HepG2 (cell line): ENCODE results near the gene HMGN4. TPM values are rescaled to one million over a fixed set of nuclear protein-coding genes. Genes with fewer than 3 reads are reported as not detected.

ENCODE experiments used
- ARNT ChIP-seq: fragments of 450-650 bp; IDR thresholded peaks from 2 replicates; pipeline ENCODE4 v1.6.1; 2017
- HES4 ChIP-seq: sonication (generic); formaldehyde crosslinking; IDR thresholded peaks from 2 replicates; pipeline ENCODE4 v1.9.0; 2021; ENCODE audit warnings: mild to moderate bottlenecking, missing genetic modification reagents, borderline replicate concordance
- HHEX ChIP-seq: IDR thresholded peaks from 2 replicates; pipeline ENCODE4 v1.6.1; 2016; ENCODE audit warnings: control low read depth
- KAT2B ChIP-seq: fragments of 150-350 bp; IDR thresholded peaks from 2 replicates; pipeline ENCODE4 v1.6.1; 2014; ENCODE audit warnings: low read depth, low read length, borderline replicate concordance
- NR2F6 ChIP-seq, 2 experiments: IDR thresholded peaks; 2 replicates each; pipeline ENCODE4 v1.6.1; 2016; ENCODE audit warnings: antibody characterized with exemption in 1 of 2, mild to moderate bottlenecking in 1 of 2
- RXRB ChIP-seq: IDR thresholded peaks from 2 replicates; pipeline ENCODE4 v1.6.1; 2016; ENCODE audit warnings: borderline replicate concordance, missing genetic modification reagents, missing compliant biosample characterization
- SALL2 ChIP-seq: sonication (generic); formaldehyde crosslinking; IDR thresholded peaks from 2 replicates; pipeline ENCODE4 v1.8.1; 2023; ENCODE audit warnings: mild to moderate bottlenecking, missing genetic modification reagents, inconsistent platforms
- SAP130 ChIP-seq: IDR thresholded peaks from 2 replicates; pipeline ENCODE4 v1.6.1; 2016; ENCODE audit warnings: low read depth
- SCMH1 ChIP-seq: sonication (generic); formaldehyde crosslinking; IDR thresholded peaks from 2 replicates; pipeline ENCODE4 v1.9.0; 2021; ENCODE audit warnings: missing genetic modification reagents, mild to moderate bottlenecking, borderline replicate concordance
- SNAI1 ChIP-seq: sonication (generic); formaldehyde crosslinking; IDR thresholded peaks from 2 replicates; pipeline ENCODE4 v1.5.0; 2020; ENCODE audit warnings: mild to moderate bottlenecking, missing genetic modification reagents, borderline replicate concordance
- SP140L ChIP-seq: sonication (generic); formaldehyde crosslinking; IDR thresholded peaks from 2 replicates; pipeline ENCODE4 v1.4.0; 2020; ENCODE audit warnings: missing genetic modification reagents, borderline replicate concordance
- TAF15 ChIP-seq: fragments of 200-400 bp; formaldehyde crosslinking; IDR thresholded peaks from one replicate; pipeline ENCODE4 v1.6.1; 2018; ENCODE audit warnings: mild to moderate bottlenecking, low read depth, low read length; ENCODE audit not compliant: poor library complexity, severe bottlenecking
- TCF7L2 ChIP-seq: IDR thresholded peaks from 2 replicates; pipeline ENCODE4 v1.6.1; 2011; ENCODE audit warnings: mild to moderate bottlenecking, low read depth, low read length, moderate library complexity
- TSC22D2 ChIP-seq: sonication (generic); formaldehyde crosslinking; IDR thresholded peaks from 2 replicates; pipeline ENCODE4 v1.5.1; 2020; ENCODE audit warnings: missing genetic modification reagents, mild to moderate bottlenecking, borderline replicate concordance
- ZBTB7B ChIP-seq: sonication (generic); formaldehyde crosslinking; IDR thresholded peaks from 2 replicates; pipeline ENCODE4 v1.4.0; 2020; ENCODE audit warnings: missing genetic modification reagents
- ZFAT ChIP-seq: sonication (generic); formaldehyde crosslinking; conservative IDR thresholded peaks from 2 replicates; pipeline ENCODE4 v1.8.1; 2023; ENCODE audit warnings: missing genetic modification reagents, inconsistent platforms
- ZNF10 ChIP-seq: sonication (generic); formaldehyde crosslinking; IDR thresholded peaks from 2 replicates; pipeline ENCODE4 v1.4.0; 2020; ENCODE audit warnings: mild to moderate bottlenecking, low read depth, missing genetic modification reagents, borderline replicate concordance
- ZNF121 ChIP-seq: sonication (generic); formaldehyde crosslinking; IDR thresholded peaks from 2 replicates; pipeline ENCODE4 v1.5.0; 2020; ENCODE audit warnings: mild to moderate bottlenecking, missing genetic modification reagents
- ZNF143 ChIP-seq: sonication (generic); formaldehyde crosslinking; IDR thresholded peaks from 2 replicates; pipeline ENCODE4 v1.4.0; 2020; ENCODE audit warnings: missing genetic modification reagents
- ZSCAN30 ChIP-seq: sonication (generic); formaldehyde crosslinking; IDR thresholded peaks from 2 replicates; pipeline ENCODE4 v1.5.0; 2020; ENCODE audit warnings: mild to moderate bottlenecking, missing genetic modification reagents
- polyA plus RNA-seq, 8 experiments: library from polyadenylated mRNA; depleted of rRNA in 3 of 8; stranded (reverse) in 7 of 8; unstranded in 1 of 8; fragments of >200 nt; fragmentation: Illumina TruSeq in 4 of 8; extraction: Trizol in 4 of 8; gene quantifications; 2 replicates each; pipeline versions ENCODE4 v1.2.1 to v1.2.3, GENCODE V29; 2011 to 2016; ENCODE audit warnings: low read depth in 4 of 8, missing spikeins in 1 of 8, mixed read lengths in 1 of 8; ENCODE audit not compliant: insufficient read depth in 1 of 8
- total RNA-seq, 5 experiments: library from RNA; depleted of rRNA; stranded (reverse); fragments of >200 nt; fragmentation: Illumina TruSeq; extraction: Trizol; gene quantifications; 2 replicates each; pipeline ENCODE4 v1.2.3, GENCODE V29; 2016; ENCODE audit warnings: low read depth in 1 of 5
- TF ChIP-seq, protein P1 (sequence below): sonication (generic); formaldehyde crosslinking; IDR thresholded peaks from 2 replicates; pipeline ENCODE4 v1.4.0; 2020; ENCODE audit warnings: missing genetic modification reagents
- TF ChIP-seq, protein P2 (sequence below): sonication (generic); formaldehyde crosslinking; IDR thresholded peaks from 2 replicates; pipeline ENCODE4 v1.9.0; 2021; ENCODE audit warnings: missing genetic modification reagents, mild to moderate bottlenecking, borderline replicate concordance
- TF ChIP-seq, protein P3 (sequence below): sonication (generic); formaldehyde crosslinking; IDR thresholded peaks from 2 replicates; pipeline ENCODE4 v1.5.0; 2020; ENCODE audit warnings: mild to moderate bottlenecking, missing genetic modification reagents, borderline replicate concordance

Gene HMGN4
- total and polyA plus RNA-seq, 2 of the 13 experiments (the other 11 are each of a cell fraction or from before 2014, with no cell fraction given), result 39.9 to 52.1 TPM

DNA sequence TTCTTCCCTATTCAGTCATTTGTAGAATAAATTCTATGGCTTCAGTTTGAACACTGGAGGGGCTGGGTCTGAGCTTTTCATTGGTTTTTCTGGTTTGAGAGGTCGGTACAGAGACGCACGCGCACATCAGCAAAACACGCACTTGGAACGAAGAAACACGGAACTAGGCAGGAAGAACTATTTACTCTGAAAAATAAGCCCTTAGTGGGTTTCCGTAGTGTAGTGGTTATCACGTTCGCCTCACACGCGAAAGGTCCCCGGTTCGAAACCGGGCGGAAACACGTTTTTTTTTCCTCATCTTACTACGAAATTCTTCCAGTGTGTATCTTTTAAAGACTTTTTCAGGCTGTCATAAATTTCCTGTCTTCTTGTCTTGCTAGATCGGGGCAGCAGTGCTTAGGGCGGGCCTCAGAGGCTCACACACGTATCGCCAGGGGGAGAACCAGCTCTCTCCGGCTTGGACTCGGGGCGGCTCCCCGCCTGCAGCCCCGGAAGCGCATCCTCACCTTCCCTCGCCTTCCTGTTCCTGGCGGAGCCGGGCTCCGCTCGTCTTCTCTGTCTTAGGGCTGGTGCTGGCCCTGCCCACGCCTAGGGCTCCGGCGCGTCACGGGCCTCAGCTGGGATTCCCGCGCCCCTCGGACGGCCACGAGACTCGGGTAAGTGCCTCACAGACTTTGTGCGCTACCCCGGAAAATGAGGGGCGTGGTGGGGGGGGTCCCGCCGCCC, at the start of gene HMGN4 (continued):
- TF ChIP-seq, protein P1, sequence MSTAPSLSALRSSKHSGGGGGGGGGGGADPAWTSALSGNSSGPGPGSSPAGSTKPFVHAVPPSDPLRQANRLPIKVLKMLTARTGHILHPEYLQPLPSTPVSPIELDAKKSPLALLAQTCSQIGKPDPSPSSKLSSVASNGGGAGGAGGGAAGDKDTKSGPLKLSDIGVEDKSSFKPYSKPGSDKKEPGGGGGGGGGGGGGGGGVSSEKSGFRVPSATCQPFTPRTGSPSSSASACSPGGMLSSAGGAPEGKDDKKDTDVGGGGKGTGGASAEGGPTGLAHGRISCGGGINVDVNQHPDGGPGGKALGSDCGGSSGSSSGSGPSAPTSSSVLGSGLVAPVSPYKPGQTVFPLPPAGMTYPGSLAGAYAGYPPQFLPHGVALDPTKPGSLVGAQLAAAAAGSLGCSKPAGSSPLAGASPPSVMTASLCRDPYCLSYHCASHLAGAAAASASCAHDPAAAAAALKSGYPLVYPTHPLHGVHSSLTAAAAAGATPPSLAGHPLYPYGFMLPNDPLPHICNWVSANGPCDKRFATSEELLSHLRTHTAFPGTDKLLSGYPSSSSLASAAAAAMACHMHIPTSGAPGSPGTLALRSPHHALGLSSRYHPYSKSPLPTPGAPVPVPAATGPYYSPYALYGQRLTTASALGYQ (CRISPR knock-in tag), result peak; percentile 71
- TF ChIP-seq, protein P2, sequence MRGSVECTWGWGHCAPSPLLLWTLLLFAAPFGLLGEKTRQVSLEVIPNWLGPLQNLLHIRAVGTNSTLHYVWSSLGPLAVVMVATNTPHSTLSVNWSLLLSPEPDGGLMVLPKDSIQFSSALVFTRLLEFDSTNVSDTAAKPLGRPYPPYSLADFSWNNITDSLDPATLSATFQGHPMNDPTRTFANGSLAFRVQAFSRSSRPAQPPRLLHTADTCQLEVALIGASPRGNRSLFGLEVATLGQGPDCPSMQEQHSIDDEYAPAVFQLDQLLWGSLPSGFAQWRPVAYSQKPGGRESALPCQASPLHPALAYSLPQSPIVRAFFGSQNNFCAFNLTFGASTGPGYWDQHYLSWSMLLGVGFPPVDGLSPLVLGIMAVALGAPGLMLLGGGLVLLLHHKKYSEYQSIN (CRISPR knock-in tag), result no peak
- TF ChIP-seq SCMH1 (CRISPR knock-in tag), result no peak
- peak; percentile 65 for TF ChIP-seq TAF15
- no peak for TF ChIP-seq KAT2B
- TF ChIP-seq SAP130 (CRISPR knock-in tag), result peak; percentile 63
- peak; percentile 61; the same call in 1 of the 2 replicates for TF ChIP-seq SALL2
- TF ChIP-seq ZFAT (CRISPR knock-in tag), result no peak
- no peak; the same call in 1 of the 2 replicates for TF ChIP-seq NR2F6 (IDR thresholded peaks at IDR 0.05)
- TF ChIP-seq NR2F6 (CRISPR knock-in tag; IDR thresholded peaks at IDR 0.05), result 0 out of 2 replicates have a peak, but pooled peaks have one; percentile 17
- TF ChIP-seq ZNF143 (CRISPR knock-in tag), result 0 out of 2 replicates have a peak, but pooled peaks have one; percentile 26
- TF ChIP-seq ZNF121 (CRISPR knock-in tag), result 0 out of 2 replicates have a peak, but pooled peaks have one; percentile 4
- no peak; the same call in 1 of the 2 replicates for TF ChIP-seq HES4 (CRISPR knock-in tag)
- no peak; the same call in 1 of the 2 replicates for TF ChIP-seq ZSCAN30
- TF ChIP-seq SNAI1 (CRISPR knock-in tag), result peak; percentile 62; the same call in 1 of the 2 replicates
- no peak for TF ChIP-seq TCF7L2
- peak; percentile 86 for TF ChIP-seq ZBTB7B (CRISPR knock-in tag)
- TF ChIP-seq SP140L (CRISPR knock-in tag), result peak; percentile 14; the same call in 1 of the 2 replicates
- TF ChIP-seq ARNT, result no peak
- TF ChIP-seq ZNF10, result no peak
- TF ChIP-seq, protein P3, sequence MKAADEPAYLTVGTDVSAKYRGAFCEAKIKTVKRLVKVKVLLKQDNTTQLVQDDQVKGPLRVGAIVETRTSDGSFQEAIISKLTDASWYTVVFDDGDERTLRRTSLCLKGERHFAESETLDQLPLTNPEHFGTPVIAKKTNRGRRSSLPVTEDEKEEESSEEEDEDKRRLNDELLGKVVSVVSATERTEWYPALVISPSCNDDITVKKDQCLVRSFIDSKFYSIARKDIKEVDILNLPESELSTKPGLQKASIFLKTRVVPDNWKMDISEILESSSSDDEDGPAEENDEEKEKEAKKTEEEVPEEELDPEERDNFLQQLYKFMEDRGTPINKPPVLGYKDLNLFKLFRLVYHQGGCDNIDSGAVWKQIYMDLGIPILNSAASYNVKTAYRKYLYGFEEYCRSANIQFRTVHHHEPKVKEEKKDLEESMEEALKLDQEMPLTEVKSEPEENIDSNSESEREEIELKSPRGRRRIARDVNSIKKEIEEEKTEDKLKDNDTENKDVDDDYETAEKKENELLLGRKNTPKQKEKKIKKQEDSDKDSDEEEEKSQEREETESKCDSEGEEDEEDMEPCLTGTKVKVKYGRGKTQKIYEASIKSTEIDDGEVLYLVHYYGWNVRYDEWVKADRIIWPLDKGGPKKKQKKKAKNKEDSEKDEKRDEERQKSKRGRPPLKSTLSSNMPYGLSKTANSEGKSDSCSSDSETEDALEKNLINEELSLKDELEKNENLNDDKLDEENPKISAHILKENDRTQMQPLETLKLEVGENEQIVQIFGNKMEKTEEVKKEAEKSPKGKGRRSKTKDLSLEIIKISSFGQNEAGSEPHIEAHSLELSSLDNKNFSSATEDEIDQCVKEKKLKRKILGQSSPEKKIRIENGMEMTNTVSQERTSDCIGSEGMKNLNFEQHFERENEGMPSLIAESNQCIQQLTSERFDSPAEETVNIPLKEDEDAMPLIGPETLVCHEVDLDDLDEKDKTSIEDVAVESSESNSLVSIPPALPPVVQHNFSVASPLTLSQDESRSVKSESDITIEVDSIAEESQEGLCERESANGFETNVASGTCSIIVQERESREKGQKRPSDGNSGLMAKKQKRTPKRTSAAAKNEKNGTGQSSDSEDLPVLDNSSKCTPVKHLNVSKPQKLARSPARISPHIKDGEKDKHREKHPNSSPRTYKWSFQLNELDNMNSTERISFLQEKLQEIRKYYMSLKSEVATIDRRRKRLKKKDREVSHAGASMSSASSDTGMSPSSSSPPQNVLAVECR (CRISPR knock-in tag), result peak; percentile 78; the same call in 1 of the 2 replicates
- peak; percentile 43; the same call in 1 of the 2 replicates for TF ChIP-seq RXRB (CRISPR knock-in tag)
- no peak for TF ChIP-seq HHEX (CRISPR knock-in tag)
- TF ChIP-seq TSC22D2 (CRISPR knock-in tag), result 0 out of 2 replicates have a peak, but pooled peaks have one; percentile 41
